Panc1 (cell line): ENCODE data around the gene FAM222B. TPM values are rescaled to one million over a fixed set of nuclear protein-coding genes. Genes with fewer than 3 reads are reported as not detected.

Experiments used
- ATAC-seq: fragments of 200-7000 bp; cut with Tn5 transposase; 2 replicates; pipeline ENCODE4 v1.9.1; 2020; ENCODE audit warnings: mild to moderate bottlenecking, moderate library complexity
- BruUV-seq: library from RNA; stranded (reverse); fragments of 400-500 nt; replicated peaks from 2 replicates; lab custom pipeline; 2021; lab: Mats Ljungman, UMichigan
- CTCF ChIA-PET: fragments of 300-600 bp; sonication (Branson Sonifier 250); formaldehyde crosslinking; loops from one replicate; lab custom pipeline; 2022; ENCODE audit warnings: antibody characterized with exemption; lab: Charles Lee
- POLR2A ChIA-PET: fragments of 300-600 bp; sonication (Branson Sonifier 250); formaldehyde crosslinking; loops from one replicate; lab custom pipeline; 2022; ENCODE audit warnings: antibody characterized with exemption; lab: Charles Lee
- DNase-seq: peaks from one replicate; pipeline ENCODE4 v3.0.0-alpha.2; 2010; ENCODE audit warnings: low read depth, low spot score
- H3K27ac ChIP-seq: 2 replicates; pipeline ENCODE4 v1.5.1; 2011; ENCODE audit warnings: mild to moderate bottlenecking, low read length, inconsistent platforms
- H3K27me3 ChIP-seq: fragments of 200-500 bp; sonication (Bioruptor generic); 2 replicates; pipeline ENCODE4 v1.6.0; 2014; ENCODE audit warnings: low read length, inconsistent platforms; ENCODE audit not compliant: control insufficient read depth, insufficient read depth
- H3K36me3 ChIP-seq: fragments of 200-500 bp; sonication (Bioruptor generic); 2 replicates; pipeline ENCODE4 v1.5.1; 2014; ENCODE audit warnings: inconsistent platforms, mild to moderate bottlenecking, low read length, moderate library complexity; ENCODE audit not compliant: control insufficient read depth, insufficient read depth
- H3K4me1 ChIP-seq: 2 replicates; pipeline ENCODE4 v1.5.1; 2011; ENCODE audit warnings: inconsistent platforms, mild to moderate bottlenecking, low read length, moderate library complexity; ENCODE audit not compliant: control insufficient read depth, insufficient read depth
- H3K4me3 ChIP-seq, 2 experiments: 2 replicates each; pipeline ENCODE4 v1.5.1; 2011 to 2012; ENCODE audit warnings: low read depth in 2 of 2, low read length in 2 of 2, mild to moderate bottlenecking in 2 of 2, inconsistent platforms in 1 of 2, moderate library complexity in 1 of 2
- H3K9me3 ChIP-seq: fragments of 200-500 bp; sonication (Bioruptor generic); 2 replicates; pipeline ENCODE4 v1.5.1; 2014; ENCODE audit warnings: low read depth, mild to moderate bottlenecking, inconsistent platforms, low read length, moderate library complexity; ENCODE audit not compliant: control insufficient read depth, insufficient read depth
- POLR2AphosphoS5 ChIP-seq: IDR thresholded peaks from 2 replicates; pipeline ENCODE4 v1.6.1; 2012; ENCODE audit warnings: mild to moderate bottlenecking, low read depth, low read length, moderate library complexity
- SIN3A ChIP-seq: IDR thresholded peaks from 2 replicates; pipeline ENCODE4 v1.6.1; 2012; ENCODE audit warnings: low read depth, mild to moderate bottlenecking, low read length, moderate library complexity, borderline replicate concordance; ENCODE audit not compliant: insufficient read depth
- TCF7L2 ChIP-seq: IDR thresholded peaks from 2 replicates; pipeline ENCODE4 v1.6.1; 2011; ENCODE audit warnings: mild to moderate bottlenecking, low read depth, low read length, inconsistent platforms
- in situ Hi-C: cut with HindIII; loops from 2 replicates; pipeline ENCODE4 v1.10.0; 2016; ENCODE audit warnings: low sequenced_read_pairs, low pct_unique_long_range_greater_than_20kb
- intact Hi-C: fragments of 100-400 bp; cut with micrococcal nuclease; formaldehyde crosslinking; loops from one replicate; pipeline ENCODE4 v1.10.0; 2022; ENCODE audit not compliant: unreplicated experiment
- total RNA-seq: library from RNA; stranded (reverse); gene quantifications from one replicate; pipeline ENCODE4 v1.2.1, GENCODE V29; 2021; ENCODE audit not compliant: unreplicated experiment
- TF ChIP-seq, protein P1 (sequence below): fragments of 450-650 bp; IDR thresholded peaks from 2 replicates; pipeline ENCODE4 v1.5.1; 2017; ENCODE audit warnings: mild to moderate bottlenecking
- TF ChIP-seq, protein P2 (sequence below), 2 experiments: IDR thresholded peaks; 2 replicates each; pipeline ENCODE4 v1.6.1; 2011 to 2012; ENCODE audit warnings: low read depth in 2 of 2, control low read depth in 1 of 2, low read length in 1 of 2, mild to moderate bottlenecking in 1 of 2, moderate library complexity in 1 of 2; ENCODE audit not compliant: insufficient read depth in 1 of 2

The FAM222B gene
- total RNA-seq, 1 experiment from 2014 or later, result 38.5 TPM

- TF ChIP-seq POLR2AphosphoS5 (peak; percentile 25; the same call in 1 of the 2 replicates), TCF7L2 (no peak)
- H3K27me3 ChIP-seq, result no peaks in the 10 kb centered on the region
- DNase-seq (no peak), ATAC-seq (no peak)
- CTCF ChIA-PET, result no interaction called here
- no peaks in the 10 kb centered on the region for H3K9me3 ChIP-seq
- peak overlapping the region; percentile 58 to 88 for H3K4me3 ChIP-seq
- BruUV-seq, result no TSS peak
- in situ Hi-C loops (no loop called here), intact Hi-C loops (loop anchor here (10.0 kb wide), 1 partner anchor 182 kb away; the partner anchor contains the start of gene DHRS13)
- POLR2A ChIA-PET, result interaction anchor here (0.6 kb wide), 1 partner anchor 520 kb away, joined by 3 read pairs; no protein-coding TSS in a partner anchor
- H3K4me1 ChIP-seq, result peaks cover 41% of the 10 kb centered on the region
- H3K36me3 ChIP-seq, result peaks cover 30% of the 10 kb centered on the region
- H3K27ac ChIP-seq, result peak overlapping the region; percentile 99
These were observed 119.3 kb downstream of the FAM222B start for GRCh38 chr17:28723159-28723835.

- in situ Hi-C loops, result no loop called here
- no peaks in the 10 kb centered on the region for H3K9me3 ChIP-seq
- no peaks in the 10 kb centered on the region for H3K27me3 ChIP-seq
- H3K27ac ChIP-seq, result peak overlapping the region; percentile 99
- H3K4me3 ChIP-seq, result peak overlapping the region; percentile 58 to 88
- ATAC-seq, result no peak
- H3K36me3 ChIP-seq, result peaks cover 30% of the 10 kb centered on the region
- POLR2A ChIA-PET, result interaction anchor here (0.6 to 1.5 kb wide), 2 partner anchors 11 to 166 kb away, joined by 4 to 7 read pairs; partner anchors contain the start of gene PROCA1
- DNase-seq, result no peak
- TF ChIP-seq, protein P1, sequence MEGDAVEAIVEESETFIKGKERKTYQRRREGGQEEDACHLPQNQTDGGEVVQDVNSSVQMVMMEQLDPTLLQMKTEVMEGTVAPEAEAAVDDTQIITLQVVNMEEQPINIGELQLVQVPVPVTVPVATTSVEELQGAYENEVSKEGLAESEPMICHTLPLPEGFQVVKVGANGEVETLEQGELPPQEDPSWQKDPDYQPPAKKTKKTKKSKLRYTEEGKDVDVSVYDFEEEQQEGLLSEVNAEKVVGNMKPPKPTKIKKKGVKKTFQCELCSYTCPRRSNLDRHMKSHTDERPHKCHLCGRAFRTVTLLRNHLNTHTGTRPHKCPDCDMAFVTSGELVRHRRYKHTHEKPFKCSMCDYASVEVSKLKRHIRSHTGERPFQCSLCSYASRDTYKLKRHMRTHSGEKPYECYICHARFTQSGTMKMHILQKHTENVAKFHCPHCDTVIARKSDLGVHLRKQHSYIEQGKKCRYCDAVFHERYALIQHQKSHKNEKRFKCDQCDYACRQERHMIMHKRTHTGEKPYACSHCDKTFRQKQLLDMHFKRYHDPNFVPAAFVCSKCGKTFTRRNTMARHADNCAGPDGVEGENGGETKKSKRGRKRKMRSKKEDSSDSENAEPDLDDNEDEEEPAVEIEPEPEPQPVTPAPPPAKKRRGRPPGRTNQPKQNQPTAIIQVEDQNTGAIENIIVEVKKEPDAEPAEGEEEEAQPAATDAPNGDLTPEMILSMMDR, result no peak
- TF ChIP-seq POLR2AphosphoS5 (no peak), TCF7L2 (no peak), SIN3A (no peak)
- TF ChIP-seq, protein P2, sequence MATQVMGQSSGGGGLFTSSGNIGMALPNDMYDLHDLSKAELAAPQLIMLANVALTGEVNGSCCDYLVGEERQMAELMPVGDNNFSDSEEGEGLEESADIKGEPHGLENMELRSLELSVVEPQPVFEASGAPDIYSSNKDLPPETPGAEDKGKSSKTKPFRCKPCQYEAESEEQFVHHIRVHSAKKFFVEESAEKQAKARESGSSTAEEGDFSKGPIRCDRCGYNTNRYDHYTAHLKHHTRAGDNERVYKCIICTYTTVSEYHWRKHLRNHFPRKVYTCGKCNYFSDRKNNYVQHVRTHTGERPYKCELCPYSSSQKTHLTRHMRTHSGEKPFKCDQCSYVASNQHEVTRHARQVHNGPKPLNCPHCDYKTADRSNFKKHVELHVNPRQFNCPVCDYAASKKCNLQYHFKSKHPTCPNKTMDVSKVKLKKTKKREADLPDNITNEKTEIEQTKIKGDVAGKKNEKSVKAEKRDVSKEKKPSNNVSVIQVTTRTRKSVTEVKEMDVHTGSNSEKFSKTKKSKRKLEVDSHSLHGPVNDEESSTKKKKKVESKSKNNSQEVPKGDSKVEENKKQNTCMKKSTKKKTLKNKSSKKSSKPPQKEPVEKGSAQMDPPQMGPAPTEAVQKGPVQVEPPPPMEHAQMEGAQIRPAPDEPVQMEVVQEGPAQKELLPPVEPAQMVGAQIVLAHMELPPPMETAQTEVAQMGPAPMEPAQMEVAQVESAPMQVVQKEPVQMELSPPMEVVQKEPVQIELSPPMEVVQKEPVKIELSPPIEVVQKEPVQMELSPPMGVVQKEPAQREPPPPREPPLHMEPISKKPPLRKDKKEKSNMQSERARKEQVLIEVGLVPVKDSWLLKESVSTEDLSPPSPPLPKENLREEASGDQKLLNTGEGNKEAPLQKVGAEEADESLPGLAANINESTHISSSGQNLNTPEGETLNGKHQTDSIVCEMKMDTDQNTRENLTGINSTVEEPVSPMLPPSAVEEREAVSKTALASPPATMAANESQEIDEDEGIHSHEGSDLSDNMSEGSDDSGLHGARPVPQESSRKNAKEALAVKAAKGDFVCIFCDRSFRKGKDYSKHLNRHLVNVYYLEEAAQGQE (IDR thresholded peaks at IDR 0.05; ENCODE audit: insufficient read depth in 1 of 2, low read depth in 2 of 2, low read length in 1 of 2), result no peak
- intact Hi-C loops, result loop anchor here (10.0 kb wide), 1 partner anchor 182 kb away; the partner anchor contains the start of gene DHRS13
- BruUV-seq, result no TSS peak
- CTCF ChIA-PET, result interaction anchor here (0.7 kb wide), 1 partner anchor 236 kb away, joined by 5 read pairs; no protein-coding TSS in a partner anchor
- H3K4me1 ChIP-seq, result peaks cover 43% of the 10 kb centered on the region
These were observed 120.0 kb downstream of the FAM222B start for GRCh38 chr17:28722417-28723158.
